Transverse colon (tissue), 4 donors: ENCODE measurements around the gene IPO11.

Experiments used
- CTCF ChIP-seq, 5 experiments: fragments of 200-600 bp in 3 of 5; fragments of 450-650 bp in 2 of 5; sonication (generic) in 3 of 5; IDR thresholded peaks; 1 replicate in 2 of 5; 2 replicates in 3 of 5; pipeline ENCODE4 v1.5.1; 2016 to 2017; ENCODE audit warnings: antibody characterized with exemption in 5 of 5, inconsistent platforms in 3 of 5, mild to moderate bottlenecking in 2 of 5, moderate library complexity in 1 of 5
- EP300 ChIP-seq: sonication (generic); formaldehyde crosslinking; IDR thresholded peaks from one replicate; pipeline ENCODE4 v1.6.1; 2017; ENCODE audit warnings: antibody characterized with exemption, low read depth
- POLR2A ChIP-seq: fragments of 450-650 bp; IDR thresholded peaks from one replicate; pipeline ENCODE4 v1.6.1; 2016; ENCODE audit warnings: antibody characterized with exemption, mild to moderate bottlenecking, moderate library complexity
- POLR2AphosphoS5 ChIP-seq, 3 donors: sonication (generic); formaldehyde crosslinking; IDR thresholded peaks; one replicate each; pipeline ENCODE4 v1.6.1; 2016; ENCODE audit warnings: antibody characterized with exemption in 3 of 3

- TF ChIP-seq CTCF (IDR thresholded peaks at IDR 0.05), result no peak
- TF ChIP-seq POLR2A, result no peak
- TF ChIP-seq POLR2AphosphoS5 (IDR thresholded peaks at IDR 0.05), result no peak
- TF ChIP-seq EP300, result no peak
Observed at GRCh38 chr5:62587737-62588136, 175.2 kb downstream of the IPO11 start.
